SIG-M5 treated with dmso at 0.1 percent for 504 hours (cell line): ENCODE measurements around the gene FBLL1.
"Not testable (repeated sequence)": the region's sequence is repeated elsewhere in the genome, so short reads cannot be mapped to it uniquely, and the experiment has no call there.

ENCODE experiments used
- DNase-seq: peaks from one replicate; lab custom pipeline; 2025; ENCODE audit not compliant: unreplicated experiment; lab: John Stamatoyannopoulos, UW

Gene FBLL1

DNA sequence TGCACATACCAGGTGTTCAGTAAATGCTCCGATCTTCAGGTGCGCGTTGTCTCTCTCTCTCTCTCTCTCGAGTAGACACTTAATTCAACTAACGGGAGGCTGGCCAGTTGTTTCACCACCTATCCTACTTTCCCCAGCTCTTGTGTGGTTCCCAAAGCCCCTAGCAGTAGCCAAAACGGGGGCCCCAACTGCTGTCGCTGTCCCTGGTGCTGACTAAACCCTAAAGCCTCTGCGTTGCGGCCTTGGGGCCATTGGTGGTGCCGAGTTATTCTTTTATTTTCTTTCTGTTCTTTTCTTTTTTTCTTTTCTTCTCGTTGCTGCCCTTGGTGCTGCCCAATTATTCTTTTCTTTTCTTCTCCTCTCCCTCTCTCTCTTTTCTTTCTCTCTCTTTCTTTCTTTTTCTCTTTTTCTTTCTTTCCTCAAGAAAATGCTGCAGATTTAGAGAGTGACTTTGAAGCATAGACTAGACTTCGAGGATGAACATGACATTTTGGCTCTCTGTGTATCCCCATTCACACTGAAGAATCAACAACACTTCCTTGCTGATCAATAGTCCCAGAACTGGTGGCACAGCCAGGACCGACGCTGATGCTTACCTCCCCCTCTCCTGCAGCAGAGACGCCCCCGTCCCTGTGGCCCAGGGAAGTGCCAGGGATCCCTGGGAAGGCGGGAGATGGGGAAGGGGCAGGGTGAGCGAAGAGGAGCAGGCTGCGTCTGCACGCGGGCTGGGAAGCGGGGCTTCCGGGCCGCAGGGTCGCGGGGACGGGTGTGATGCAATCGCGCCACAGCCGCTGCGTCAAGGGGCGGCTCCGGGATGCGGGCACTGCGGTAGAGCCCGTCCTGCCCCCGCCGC, at the start of gene FBLL1:
Gene FBLL1 (plus strand): TSS at position 785 of the 853 bp plus-strand sequence. CDS start 200 bp downstream, outside the sequence.
- DNase-seq = peak; percentile 12

- DNase-seq = no peak
These were observed 48.5 kb upstream of the FBLL1 start for GRCh38 chr5:168480601-168481000.

DNA sequence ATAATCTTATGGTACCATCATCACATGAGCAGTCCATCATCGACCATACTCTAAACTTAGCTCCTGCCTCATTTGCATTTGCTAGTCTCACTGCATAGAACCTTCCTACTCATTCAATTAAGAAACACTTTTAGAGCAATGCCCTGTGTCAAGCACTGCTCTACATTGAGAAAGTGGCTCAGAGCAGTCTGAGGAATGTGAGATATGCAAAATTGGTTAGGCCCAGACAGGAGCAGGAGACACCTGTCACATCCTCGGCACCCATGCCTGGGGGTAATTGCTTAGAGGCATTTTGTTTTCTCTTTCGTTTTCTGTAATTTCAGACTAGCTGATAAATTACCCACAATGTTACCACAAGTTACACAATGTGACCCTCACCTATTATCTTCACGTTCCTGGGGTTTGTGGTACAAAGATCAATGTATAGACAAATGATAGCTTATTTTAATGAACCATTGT, 47.7 kb upstream of the FBLL1 start:
- no peak for DNase-seq

DNA sequence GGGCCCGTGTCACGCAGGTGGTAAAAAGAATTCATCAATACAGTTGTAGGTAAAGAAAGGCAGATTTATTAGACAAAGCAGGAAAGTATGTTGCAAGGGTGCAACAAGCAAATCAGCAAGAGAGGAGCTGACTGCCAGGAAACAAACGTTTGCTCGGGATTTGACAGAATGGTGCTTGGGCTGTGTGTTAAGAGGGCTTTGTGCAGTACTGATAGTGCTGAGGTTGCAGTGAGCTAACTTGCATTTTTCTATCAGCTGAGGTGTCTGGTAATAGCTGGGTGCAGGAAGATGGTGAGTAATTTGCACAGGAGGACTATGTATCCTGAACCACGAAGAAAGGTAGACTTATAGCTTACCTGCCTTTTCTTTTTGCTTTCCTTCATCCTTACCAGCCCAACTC, 46.7 kb upstream of the FBLL1 start:
- no peak for DNase-seq

- DNase-seq = peak; percentile 92
These were observed 42.8 kb upstream of the FBLL1 start, which contains the start of gene RARS1 for GRCh38 chr5:168486136-168486879. Gene RARS1 (plus strand): TSS chr5:168486471. CDS start chr5:168486499, 28 bp downstream.

GRCh38 chr5:168489059-168489458, 40.0 kb upstream of the FBLL1 start:
- no peak for DNase-seq

- DNase-seq = no peak
These were observed 35.0 kb upstream of the FBLL1 start for GRCh38 chr5:168494057-168494555.

DNA sequence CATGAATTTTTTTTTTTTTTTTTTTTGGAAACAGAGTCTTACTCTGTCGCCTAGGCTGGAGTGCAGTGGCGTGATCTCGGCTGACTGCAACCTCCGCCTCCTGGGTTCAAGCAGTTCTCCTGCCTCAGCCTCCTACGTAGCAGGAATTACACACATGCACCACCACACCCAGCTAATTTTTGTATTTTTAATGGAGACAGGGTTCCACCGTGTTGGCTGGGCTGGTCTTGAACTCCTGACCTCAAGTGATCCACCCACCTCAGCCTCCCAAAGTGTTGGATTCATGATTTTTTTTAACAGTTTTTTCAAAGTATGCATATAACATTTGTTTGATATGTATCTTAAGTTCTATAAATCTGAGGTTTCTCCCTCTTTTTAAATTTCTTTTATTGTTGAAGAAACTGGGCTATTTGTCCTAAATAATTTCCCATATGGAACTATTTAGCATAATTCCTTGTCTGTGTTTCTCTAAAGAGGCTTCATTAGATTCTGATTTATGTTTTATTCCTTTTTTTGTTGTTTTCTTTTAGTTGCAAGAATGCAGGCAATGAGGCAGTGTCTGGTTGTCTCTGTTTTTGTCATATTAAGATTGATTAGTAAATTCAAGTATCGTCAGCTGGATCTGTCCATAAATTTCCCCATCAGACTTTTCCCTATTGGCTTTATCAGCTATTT, 26.4 kb upstream of the FBLL1 start:
- no peak for DNase-seq

GRCh38 chr5:168513861-168514428, 15.2 kb upstream of the FBLL1 start:
- no peak for DNase-seq

- DNase-seq = no peak
These were observed 3.2 kb upstream of the FBLL1 start for GRCh38 chr5:168525856-168526255.

DNA sequence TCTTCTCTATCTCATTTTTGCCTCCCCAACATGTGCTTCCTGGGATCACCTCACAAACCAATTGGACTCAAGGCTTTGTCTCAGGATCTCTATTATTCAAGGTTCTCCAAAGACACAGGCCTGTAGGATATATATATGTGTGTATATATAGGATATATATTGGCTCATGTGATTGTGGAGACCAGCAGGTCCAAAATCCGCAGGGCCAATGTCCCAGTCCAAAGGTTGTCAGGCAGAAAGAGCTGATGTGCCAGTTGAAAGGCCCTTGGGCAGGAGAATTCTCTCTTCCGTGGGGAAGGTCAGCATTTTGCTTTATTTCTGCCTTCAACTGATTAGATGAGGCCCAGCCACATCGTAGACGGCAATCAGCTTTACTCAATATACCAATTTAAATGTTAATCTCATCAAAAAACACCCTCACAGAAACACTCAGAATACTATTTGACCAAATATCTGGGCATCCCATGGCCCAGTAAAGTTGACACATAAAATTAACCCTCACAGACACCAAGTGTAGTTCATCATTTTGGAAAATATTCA, 1.3 kb upstream of the FBLL1 start:
- DNase-seq = no peak

- no peak for DNase-seq
These were observed 499 bp downstream of the FBLL1 start for GRCh38 chr5:168529374-168530234.

DNA sequence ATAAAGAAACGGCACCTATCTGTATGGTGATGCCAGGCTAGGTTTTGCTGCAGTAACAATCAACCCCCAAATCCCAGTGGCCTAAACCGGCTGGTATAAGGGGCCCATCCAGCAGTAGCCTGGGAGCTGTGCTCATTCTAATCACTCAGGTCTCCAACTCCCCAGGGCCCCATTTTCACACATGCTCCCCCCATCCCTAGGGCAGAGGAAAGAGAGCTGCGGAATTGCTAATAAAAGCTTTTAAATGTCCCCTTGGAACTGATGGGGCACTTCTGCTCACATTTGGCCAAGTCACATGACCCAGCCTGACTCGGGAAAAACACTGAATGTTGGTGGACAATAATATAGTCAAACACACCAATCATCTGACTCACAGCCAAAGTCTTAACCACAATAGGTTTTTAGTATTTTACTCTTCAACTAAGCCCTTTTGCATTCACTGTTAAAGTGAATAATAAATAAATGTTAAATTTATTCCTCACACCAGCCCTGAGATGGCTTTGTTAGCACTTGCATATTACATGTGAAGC, 1.6 kb downstream of the FBLL1 start:
- no peak for DNase-seq

GRCh38 chr5:168531191-168531590, 2.1 kb downstream of the FBLL1 start:
- DNase-seq = no peak

DNA sequence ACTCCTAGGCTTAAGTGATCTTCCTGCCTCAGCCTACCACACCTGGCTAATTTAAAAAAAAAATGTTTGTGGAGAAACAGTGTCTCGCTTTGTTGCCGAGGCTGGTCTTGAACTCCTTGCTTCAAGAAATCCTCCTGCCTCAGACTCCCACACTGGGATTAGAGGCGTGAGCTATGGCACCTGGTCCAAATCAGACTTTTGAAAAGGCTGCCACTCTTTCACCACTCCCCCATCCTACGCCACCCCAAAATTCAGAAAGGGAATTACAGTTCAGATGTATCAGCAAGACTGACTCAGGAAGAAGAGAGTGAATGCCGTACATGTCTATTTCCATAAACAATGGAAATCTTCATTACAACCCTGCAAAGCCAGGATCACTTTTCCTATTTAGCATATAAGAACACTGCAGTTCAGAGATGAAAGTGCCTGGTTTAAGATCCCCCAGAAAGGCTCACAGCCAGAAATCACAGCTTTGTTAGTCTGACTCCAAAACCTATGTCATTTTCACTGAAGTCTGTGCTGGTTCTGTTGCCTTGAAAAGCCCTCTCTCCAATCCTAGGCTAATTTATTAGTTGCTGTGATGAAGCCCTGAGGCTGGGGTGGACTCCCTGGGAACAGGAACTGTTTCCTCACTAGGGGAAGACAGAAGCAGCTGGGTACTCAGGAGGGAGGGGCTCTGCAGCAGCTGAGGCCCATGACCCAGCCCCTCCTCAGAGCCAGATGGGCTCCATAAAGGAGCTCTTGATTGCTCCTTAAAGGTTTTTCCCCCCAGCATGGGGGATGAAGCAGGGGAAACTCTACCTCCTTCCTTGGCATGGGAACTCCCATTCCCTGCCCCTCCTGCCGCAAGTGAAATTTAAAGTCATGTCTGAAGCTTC, 3.1 kb downstream of the FBLL1 start:
- no peak for DNase-seq

DNA sequence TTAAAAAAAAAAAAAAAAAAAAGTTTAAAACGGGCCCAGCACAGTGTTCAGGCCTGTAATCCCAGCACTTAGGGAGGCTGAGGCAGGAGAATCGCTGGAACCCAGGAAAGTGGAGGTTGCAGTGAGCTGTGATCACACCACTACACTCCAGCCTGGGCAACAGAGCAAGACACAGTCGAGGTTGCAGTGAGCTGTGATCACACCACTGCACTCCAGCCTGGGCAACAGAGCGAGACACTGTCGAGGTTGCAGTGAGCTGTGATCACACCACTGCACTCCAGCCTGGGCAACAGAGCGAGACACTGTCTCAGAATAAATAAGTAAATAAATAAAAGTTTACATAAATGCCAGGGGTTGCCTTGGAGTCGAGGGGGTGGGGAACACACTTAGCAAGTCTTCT, 5.2 kb downstream of the FBLL1 start:
- DNase-seq = not testable (repeated sequence)

DNA sequence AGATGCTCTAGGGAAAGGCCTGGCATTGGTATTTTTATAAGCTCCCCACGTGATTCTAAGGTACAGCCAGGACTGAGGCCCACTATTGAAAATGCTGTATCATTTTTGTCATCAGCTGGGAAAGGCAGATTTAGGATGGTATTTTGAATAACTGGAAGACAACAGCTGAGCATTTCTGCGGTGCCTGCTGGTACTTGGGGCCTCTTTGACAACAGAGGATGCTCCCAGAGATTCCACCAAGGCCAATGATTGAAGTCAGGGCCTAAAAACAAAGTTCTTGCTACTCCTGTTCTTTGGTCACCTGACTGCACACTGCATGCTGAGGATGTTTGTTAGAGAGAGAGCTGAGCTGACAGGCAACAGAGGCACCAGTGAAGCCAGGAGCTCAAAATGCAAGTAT, 8.1 kb downstream of the FBLL1 start:
- no peak for DNase-seq

- DNase-seq = no peak
These were observed 20.4 kb downstream of the FBLL1 start for GRCh38 chr5:168549554-168549953.
